Measurements from ENCODE around the gene SFXN1.

DNA sequence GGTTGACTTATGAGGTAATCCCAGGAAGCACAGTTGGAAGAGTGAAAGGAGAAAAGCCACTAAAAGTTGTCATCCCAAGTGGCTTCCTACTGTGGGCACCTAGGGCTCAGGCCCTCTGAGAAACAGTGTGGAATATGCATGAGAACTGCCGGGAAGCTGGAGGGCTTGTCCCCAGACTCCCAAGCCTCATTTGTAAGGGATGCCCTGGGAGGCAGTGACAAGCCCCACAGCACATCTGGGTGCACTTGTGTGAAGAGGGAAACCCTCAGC is 64.5 kb downstream of the SFXN1 start:
- TF ChIP-seq POLR2AphosphoS5 (IDR thresholded peaks at IDR 0.05; ENCODE audit: borderline replicate concordance, low read depth, low read length) (no peak), EZH2 (IDR thresholded peaks at IDR 0.05) (no peak)
